ENCODE measurements around the gene ARID5B. TPM values are rescaled to one million over a fixed set of nuclear protein-coding genes. Genes with fewer than 3 reads are reported as not detected.

ARID5B gene
- total and polyA plus RNA-seq, 2 experiments from 2014 or later: 53.2 to 55.0 TPM

- H2AFZ ChIP-seq: no peak overlapping the region
- no peak for DNase-seq (ENCODE audit: low spot score)
- no peaks in the 10 kb centered on the region for H3K9me3 ChIP-seq (ENCODE audit: low read depth)
- H4K20me1 ChIP-seq (ENCODE audit: insufficient read depth, poor library complexity, severe bottlenecking): no peaks in the 10 kb centered on the region
- no peak for TF ChIP-seq EZH2phosphoT487 (IDR thresholded peaks at IDR 0.05; ENCODE audit: low read depth, severe bottlenecking, unreplicated experiment)
- TF ChIP-seq EZH2 (IDR thresholded peaks at IDR 0.05; ENCODE audit: borderline replicate concordance): no peak
- no peak for TF ChIP-seq CTCF (IDR thresholded peaks at IDR 0.05; ENCODE audit: poor library complexity)
- H3K4me2 ChIP-seq: no peak overlapping the region
- H3K4me3 ChIP-seq: no peak overlapping the region
- peaks cover 52% of the 10 kb centered on the region for H3K4me1 ChIP-seq (ENCODE audit: insufficient read depth)
- H3K27me3 ChIP-seq: no peaks in the 10 kb centered on the region
- no peaks in the 10 kb centered on the region for H3K36me3 ChIP-seq (replicated peaks; ENCODE audit: insufficient read depth, low read depth)
- no peak overlapping the region for H3K27ac ChIP-seq
- no peaks in the 10 kb centered on the region for H3K9me2 ChIP-seq (replicated peaks; ENCODE audit: insufficient read depth)
- WGBS (ENCODE audit: low lambda C conversion rate, missing lambda C conversion rate): 97% methylated on average over 8 of the region's 8 CpGs
- peaks cover 60% of the 10 kb centered on the region for H3K79me2 ChIP-seq
These were observed 178.5 kb downstream of the ARID5B start for GRCh38 chr10:62079885-62080559.

DNA sequence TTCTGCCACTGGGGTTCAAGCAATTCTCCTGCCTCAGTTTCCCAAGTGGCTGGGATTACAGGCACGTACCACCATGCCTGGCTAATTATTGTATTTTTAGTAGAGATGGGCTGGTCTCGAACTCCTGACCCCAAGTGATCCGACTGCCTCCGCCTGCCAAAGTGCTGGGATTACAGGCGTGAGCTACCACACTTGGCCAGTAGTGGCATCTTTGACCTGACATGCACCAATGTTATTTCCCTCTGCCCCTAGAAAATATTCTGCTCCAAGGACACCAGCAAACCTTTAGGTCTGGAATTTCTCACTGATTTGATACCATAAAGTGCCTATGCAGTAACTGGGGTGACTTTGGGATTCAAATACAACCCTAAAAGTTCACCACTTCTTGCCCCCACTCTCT lies 179.4 kb downstream of the ARID5B start:
- TF ChIP-seq CTCF (IDR thresholded peaks at IDR 0.05; ENCODE audit: poor library complexity): no peak
- Histone ChIP-seq H4K20me1 (ENCODE audit: insufficient read depth, poor library complexity, severe bottlenecking) (no peaks in the 10 kb centered on the region), H3K9me2 (replicated peaks; ENCODE audit: insufficient read depth) (no peaks in the 10 kb centered on the region), H3K4me1 (ENCODE audit: insufficient read depth) (peaks cover 52% of the 10 kb centered on the region), H3K27ac (peak overlapping the region; percentile 83), H3K4me3 (no peak overlapping the region), H3K36me3 (replicated peaks; ENCODE audit: insufficient read depth, low read depth) (no peaks in the 10 kb centered on the region), H3K4me2 (no peak overlapping the region), H3K9me3 (ENCODE audit: low read depth) (no peaks in the 10 kb centered on the region), H3K79me2 (peaks cover 59% of the 10 kb centered on the region), H2AFZ (no peak overlapping the region), H3K27me3 (no peaks in the 10 kb centered on the region)
- whole genome bisulfite sequencing (ENCODE audit: low lambda C conversion rate, missing lambda C conversion rate): 95% methylated on average over 5 of the region's 5 CpGs
- no peak for DNase-seq (ENCODE audit: low spot score)

DNA sequence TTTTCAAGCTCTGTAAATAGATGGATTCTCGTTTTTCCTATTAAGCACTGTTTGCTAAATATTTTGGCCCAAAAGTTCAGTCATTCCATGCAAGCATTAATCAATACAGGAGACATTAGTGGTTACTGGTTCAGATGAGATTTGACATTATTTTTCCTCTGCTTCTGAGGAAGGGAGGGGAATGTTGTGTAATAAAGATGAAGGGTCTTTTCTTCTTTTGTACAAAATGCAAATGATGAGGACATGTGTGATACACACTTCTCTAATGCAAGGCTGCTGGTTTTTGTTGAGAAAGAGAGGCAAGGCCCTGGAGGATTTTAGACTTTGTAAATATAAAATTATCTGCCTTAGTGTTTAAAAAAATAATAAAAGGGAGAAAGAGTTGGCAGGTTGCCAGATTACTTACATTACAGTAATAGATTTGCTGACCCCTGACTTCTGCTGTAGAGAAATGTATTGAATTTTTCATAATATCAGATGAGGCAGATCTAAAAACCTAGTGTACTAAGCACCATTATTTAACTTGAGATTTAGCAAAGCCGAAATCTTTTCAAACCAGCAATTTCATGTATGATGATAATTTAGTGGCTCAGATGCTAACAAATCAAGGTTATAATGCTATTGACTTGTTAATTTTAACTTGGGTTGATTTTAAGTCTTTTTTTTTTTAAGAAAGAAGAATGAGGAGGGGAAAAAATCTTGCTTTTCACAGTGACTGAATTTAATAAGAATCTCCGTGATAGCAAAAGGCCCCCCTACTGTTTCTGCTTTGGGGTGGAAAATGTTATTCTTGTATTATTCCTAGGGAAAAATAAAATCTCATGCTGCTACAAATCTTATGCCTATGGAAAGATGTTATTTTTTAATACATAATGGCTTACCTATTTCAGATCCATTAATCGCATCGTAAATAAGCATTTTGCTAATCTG lies 180.1 kb downstream of the ARID5B start:
- no peaks in the 10 kb centered on the region for H3K9me2 ChIP-seq (replicated peaks; ENCODE audit: insufficient read depth)
- WGBS (ENCODE audit: low lambda C conversion rate, missing lambda C conversion rate): 76% methylated on average over 5 of the region's 5 CpGs
- H3K4me3 ChIP-seq: no peak overlapping the region
- TF ChIP-seq EZH2phosphoT487 (IDR thresholded peaks at IDR 0.05; ENCODE audit: low read depth, severe bottlenecking, unreplicated experiment): no peak
- no peak for TF ChIP-seq EZH2 (IDR thresholded peaks at IDR 0.05; ENCODE audit: borderline replicate concordance)
- TF ChIP-seq CTCF (IDR thresholded peaks at IDR 0.05; ENCODE audit: poor library complexity): no peak
- peak overlapping the region; percentile 46 for H3K4me2 ChIP-seq
- H4K20me1 ChIP-seq (ENCODE audit: insufficient read depth, poor library complexity, severe bottlenecking): no peaks in the 10 kb centered on the region
- H3K27ac ChIP-seq: peak overlapping the region; percentile 83
- H3K4me1 ChIP-seq (ENCODE audit: insufficient read depth): peaks cover 46% of the 10 kb centered on the region
- no peaks in the 10 kb centered on the region for H3K9me3 ChIP-seq (ENCODE audit: low read depth)
- no peak overlapping the region for H2AFZ ChIP-seq
- peaks cover 54% of the 10 kb centered on the region for H3K79me2 ChIP-seq
- H3K36me3 ChIP-seq (replicated peaks; ENCODE audit: insufficient read depth, low read depth): no peaks in the 10 kb centered on the region
- H3K27me3 ChIP-seq: no peaks in the 10 kb centered on the region
- DNase-seq (ENCODE audit: low spot score): no peak
